IMR-90 (cell line): ENCODE results near the gene DRAXIN. TPM values are rescaled to one million over a fixed set of nuclear protein-coding genes. Genes with fewer than 3 reads are reported as not detected.

Experiments
- ATAC-seq: fragments of 200-7000 bp; cut with Tn5 transposase; 2 replicates; pipeline ENCODE4 v1.9.1; 2020; ENCODE audit warnings: low read depth, mild to moderate bottlenecking, moderate library complexity
- BruUV-seq: library from RNA; stranded (reverse); fragments of 400-500 nt; replicated peaks from 2 replicates; lab custom pipeline; 2021; lab: Mats Ljungman, UMichigan
- CTCF ChIA-PET: fragments of 300-600 bp; formaldehyde crosslinking; extraction: SDS; loops from one replicate; lab custom pipeline; 2021; ENCODE audit warnings: antibody characterized with exemption; lab: Yijun Ruan, JAX
- POLR2A ChIA-PET: fragments of 300-600 bp; sonication (Branson Sonifier 250); formaldehyde crosslinking; loops from one replicate; lab custom pipeline; 2022; ENCODE audit warnings: antibody characterized with exemption; ENCODE audit not compliant: unreplicated experiment; lab: Charles Lee
- DNase-seq: peaks from one replicate; pipeline ENCODE4 v3.0.0; 2013
- H2AFZ ChIP-seq: replicated peaks from 2 replicates; pipeline ENCODE3; 2013; ENCODE audit warnings: low read length, mild to moderate bottlenecking; ENCODE audit not compliant: poor library complexity
- H2AK5ac ChIP-seq: 2 replicates; pipeline ENCODE4 v1.6.1; 2013; ENCODE audit warnings: low read depth, low read length, inconsistent platforms
- H2AK9ac ChIP-seq: replicated peaks from 2 replicates; pipeline ENCODE3; 2013; ENCODE audit warnings: mild to moderate bottlenecking, low read depth, low read length, moderate library complexity; ENCODE audit not compliant: poor library complexity
- H2BK120ac ChIP-seq: 2 replicates; pipeline ENCODE4 v1.6.1; 2013; ENCODE audit warnings: low read depth, low read length, inconsistent platforms
- H2BK15ac ChIP-seq: 3 replicates; pipeline ENCODE4 v1.6.1; 2013; ENCODE audit warnings: low read depth, low read length, inconsistent platforms
- H2BK20ac ChIP-seq: 2 replicates; pipeline ENCODE4 v1.6.1; 2013; ENCODE audit warnings: low read depth, mild to moderate bottlenecking, inconsistent platforms, low read length, moderate library complexity
- H2BK5ac ChIP-seq: 2 replicates; pipeline ENCODE4 v1.6.1; 2013; ENCODE audit warnings: mild to moderate bottlenecking, low read depth, low read length, inconsistent platforms; ENCODE audit not compliant: poor library complexity, severe bottlenecking
- H3K14ac ChIP-seq: replicated peaks from 2 replicates; pipeline ENCODE4 v1.6.1; 2013; ENCODE audit warnings: low read depth, low read length, inconsistent platforms
- H3K18ac ChIP-seq: 2 replicates; pipeline ENCODE4 v1.6.1; 2013; ENCODE audit warnings: low read depth, low read length, control low read depth
- H3K23ac ChIP-seq: 2 replicates; pipeline ENCODE4 v1.6.1; 2013; ENCODE audit warnings: low read depth, low read length, inconsistent platforms
- H3K27ac ChIP-seq: 2 replicates; pipeline ENCODE4 v1.5.1; 2013; ENCODE audit warnings: mild to moderate bottlenecking, control low read depth, low read length; ENCODE audit not compliant: insufficient read depth
- H3K27me3 ChIP-seq: 2 replicates; pipeline ENCODE4 v1.6.1; 2013; ENCODE audit warnings: low read length; ENCODE audit not compliant: control insufficient read depth, insufficient read depth
- H3K36me3 ChIP-seq: 2 replicates; pipeline ENCODE4 v1.6.1; 2013; ENCODE audit warnings: low read length, mixed read lengths; ENCODE audit not compliant: control insufficient read depth, insufficient read depth
- H3K4ac ChIP-seq: 2 replicates; pipeline ENCODE4 v1.6.1; 2013; ENCODE audit warnings: low read depth, low read length, inconsistent platforms
- H3K4me1 ChIP-seq: 2 replicates; pipeline ENCODE4 v1.6.1; 2013; ENCODE audit warnings: low read length, mixed read lengths; ENCODE audit not compliant: control insufficient read depth, insufficient read depth
- H3K4me2 ChIP-seq: 2 replicates; pipeline ENCODE4 v1.6.1; 2013; ENCODE audit warnings: low read depth, mild to moderate bottlenecking, control low read depth, low read length, moderate library complexity
- H3K4me3 ChIP-seq: 2 replicates; pipeline ENCODE4 v1.5.1; 2013; ENCODE audit warnings: low read depth, mild to moderate bottlenecking, control low read depth, low read length, moderate library complexity; ENCODE audit not compliant: insufficient read depth
- H3K56ac ChIP-seq: 2 replicates; pipeline ENCODE4 v1.6.1; 2013; ENCODE audit warnings: low read length, inconsistent platforms; ENCODE audit not compliant: insufficient read depth; ENCODE audit errors: extremely low read depth
- H3K79me1 ChIP-seq, 2 experiments: 2 replicates each; pipeline ENCODE4 v1.6.1; 2013; ENCODE audit warnings: low read length in 2 of 2, inconsistent platforms in 1 of 2, low read depth in 1 of 2
- H3K9ac ChIP-seq: 2 replicates; pipeline ENCODE4 v1.6.1; 2013; ENCODE audit warnings: low read depth, low read length, control low read depth
- H3K9me1 ChIP-seq: 2 replicates; pipeline ENCODE4 v1.6.1; 2013; ENCODE audit warnings: low read length, inconsistent platforms; ENCODE audit not compliant: insufficient read depth
- H3K9me3 ChIP-seq: 2 replicates; pipeline ENCODE4 v1.6.1; 2013; ENCODE audit warnings: low read length; ENCODE audit not compliant: control insufficient read depth, insufficient read depth
- H4K20me1 ChIP-seq: 2 replicates; pipeline ENCODE4 v1.6.1; 2013; ENCODE audit warnings: low read length, inconsistent platforms; ENCODE audit not compliant: insufficient read depth
- H4K5ac ChIP-seq: 2 replicates; pipeline ENCODE4 v1.6.1; 2013; ENCODE audit warnings: mild to moderate bottlenecking, low read depth, low read length, control low read depth
- H4K8ac ChIP-seq, 2 experiments: 2 replicates each; pipeline ENCODE4 v1.6.1; 2013; ENCODE audit warnings: low read depth in 2 of 2, low read length in 2 of 2, control low read depth in 1 of 2, inconsistent platforms in 1 of 2
- H4K91ac ChIP-seq: 2 replicates; pipeline ENCODE4 v1.6.1; 2013; ENCODE audit warnings: low read depth, low read length, inconsistent platforms; ENCODE audit not compliant: insufficient read depth
- BHLHE40 ChIP-seq: fragments of 150-350 bp; IDR thresholded peaks from 2 replicates; pipeline ENCODE4 v1.6.1; 2016; ENCODE audit warnings: mild to moderate bottlenecking, low read depth, low read length
- CEBPB ChIP-seq: IDR thresholded peaks from 2 replicates; pipeline ENCODE4 v1.6.1; 2012; ENCODE audit warnings: low read depth, low read length, improper control_type of control experiment
- FOS ChIP-seq: fragments of 150-350 bp; IDR thresholded peaks from 2 replicates; pipeline ENCODE4 v1.6.1; 2016; ENCODE audit warnings: low read depth, low read length
- MAFK ChIP-seq: IDR thresholded peaks from 2 replicates; pipeline ENCODE4 v1.6.1; 2012; ENCODE audit warnings: low read depth, low read length, improper control_type of control experiment
- MXI1 ChIP-seq: IDR thresholded peaks from 2 replicates; pipeline ENCODE4 v1.6.1; 2012; ENCODE audit warnings: low read depth, mild to moderate bottlenecking, low read length, moderate library complexity, borderline replicate concordance
- POLR2A ChIP-seq: IDR thresholded peaks from 2 replicates; pipeline ENCODE4 v1.6.1; 2012; ENCODE audit warnings: mild to moderate bottlenecking, low read depth, low read length
- RCOR1 ChIP-seq: IDR thresholded peaks from 2 replicates; pipeline ENCODE4 v1.6.1; 2012; ENCODE audit warnings: mild to moderate bottlenecking, low read length, improper control_type of control experiment; ENCODE audit not compliant: insufficient replicate concordance
- SMC3 ChIP-seq: fragments of 150-350 bp; IDR thresholded peaks from 2 replicates; pipeline ENCODE4 v1.6.1; 2016; ENCODE audit warnings: low read depth, mild to moderate bottlenecking, antibody characterized with exemption, low read length, moderate library complexity
- WGBS, 2 experiments: methylation state at CpG; one replicate each; pipeline versions ENCODE4 v1.1.5 to v1.1.7; 2013; ENCODE audit warnings: missing lambda C conversion rate in 2 of 2; ENCODE audit not compliant: insufficient read length in 1 of 2; ENCODE audit errors: extremely low coverage in 2 of 2; 5-methylcytosine and 5-hydroxymethylcytosine counted together
- dilution Hi-C: fragments of 300-500 bp; cut with HindIII; formaldehyde crosslinking; loops from one replicate; pipeline ENCODE4 v1.14.3; 2018; ENCODE audit warnings: low sequenced_read_pairs; ENCODE audit not compliant: unreplicated experiment
- in situ Hi-C: fragments of 300-500 bp; cut with MboI; formaldehyde crosslinking; loops from 3 replicates; pipeline ENCODE4 v1.14.3; 2019; ENCODE audit warnings: low sequenced_read_pairs, inconsistent platforms, mixed read lengths
- intact Hi-C: fragments of 100-400 bp; cut with micrococcal nuclease; formaldehyde crosslinking; loops from 2 replicates; pipeline ENCODE4 v1.10.0; 2022
- polyA plus RNA-seq, 3 experiments: library from polyadenylated mRNA; depleted of rRNA; stranded (reverse); fragments of >200 nt; gene quantifications; 2 replicates each; pipeline ENCODE4 v1.2.3, GENCODE V29; 2012; ENCODE audit warnings: low replicate concordance in 1 of 3
- total RNA-seq: library from RNA; depleted of rRNA; stranded (reverse); fragments of >200 nt; gene quantifications from 2 replicates; pipeline ENCODE4 v1.2.3, GENCODE V29; 2012
- TF ChIP-seq, protein P1 (sequence below): conservative IDR thresholded peaks from 2 replicates; pipeline ENCODE4 v1.5.1; 2012; ENCODE audit warnings: mild to moderate bottlenecking, low read depth, low read length, improper control_type of control experiment

DRAXIN gene
- total and polyA plus RNA-seq, 2 of the 4 experiments (the other 2 are of a cell fraction), result under 0.01 to 0.02 TPM

DNA sequence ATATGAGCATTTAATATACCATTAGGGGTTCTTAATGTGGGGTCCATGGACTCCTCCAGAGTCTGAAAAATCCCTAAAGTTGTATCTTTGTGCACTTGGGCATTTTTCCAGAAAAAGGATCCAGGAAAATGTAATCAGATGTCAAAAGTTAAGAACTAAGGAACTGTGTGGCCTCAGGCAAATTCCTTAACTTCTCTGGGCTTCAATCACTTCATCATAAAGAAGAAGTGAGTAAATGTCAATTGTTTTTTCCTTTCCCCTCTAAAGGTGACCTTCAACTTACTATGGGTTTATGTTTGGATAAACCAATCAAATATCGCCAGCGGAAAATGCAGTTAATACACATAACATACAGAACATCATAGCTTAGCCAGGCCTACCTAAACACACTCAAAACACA lies 13.1 kb upstream of the DRAXIN start:
- H2BK120ac ChIP-seq, result no peak overlapping the region
- no peak overlapping the region for H3K56ac ChIP-seq
- no TSS peak for BruUV-seq
- H3K4ac ChIP-seq, result no peak overlapping the region
- H3K9me3 ChIP-seq, result no peaks in the 10 kb centered on the region
- CTCF ChIA-PET, result no interaction called here
- no peak overlapping the region for H2BK20ac ChIP-seq
- no peak overlapping the region for H2BK5ac ChIP-seq
- H3K27ac ChIP-seq, result no peak overlapping the region
- no peak overlapping the region for H3K4me3 ChIP-seq
- 0 out of 2 replicates have a peak, but pooled peaks cover 2% of the 10 kb centered on the region for H3K9me1 ChIP-seq
- no peaks in the 10 kb centered on the region for H3K27me3 ChIP-seq
- H2AK5ac ChIP-seq, result no peak overlapping the region
- in situ Hi-C loops, result no loop called here
- POLR2A ChIA-PET, result no interaction called here
- no peak overlapping the region for H4K8ac ChIP-seq
- no peak overlapping the region for H3K18ac ChIP-seq
- H3K36me3 ChIP-seq, result peaks cover 34% of the 10 kb centered on the region
- H3K9ac ChIP-seq, result no peak overlapping the region
- no CpG with 5 or more reads among the region's 2 CpGs for WGBS, 2 experiments
- H2BK15ac ChIP-seq, result no peak overlapping the region
- ATAC-seq, result no peak
- DNase-seq, result no peak
- TF ChIP-seq RCOR1 (no peak), CEBPB (no peak), POLR2A (no peak), FOS (no peak), SMC3 (no peak), MXI1 (no peak), MAFK (no peak), BHLHE40 (no peak)
- TF ChIP-seq, protein P1, sequence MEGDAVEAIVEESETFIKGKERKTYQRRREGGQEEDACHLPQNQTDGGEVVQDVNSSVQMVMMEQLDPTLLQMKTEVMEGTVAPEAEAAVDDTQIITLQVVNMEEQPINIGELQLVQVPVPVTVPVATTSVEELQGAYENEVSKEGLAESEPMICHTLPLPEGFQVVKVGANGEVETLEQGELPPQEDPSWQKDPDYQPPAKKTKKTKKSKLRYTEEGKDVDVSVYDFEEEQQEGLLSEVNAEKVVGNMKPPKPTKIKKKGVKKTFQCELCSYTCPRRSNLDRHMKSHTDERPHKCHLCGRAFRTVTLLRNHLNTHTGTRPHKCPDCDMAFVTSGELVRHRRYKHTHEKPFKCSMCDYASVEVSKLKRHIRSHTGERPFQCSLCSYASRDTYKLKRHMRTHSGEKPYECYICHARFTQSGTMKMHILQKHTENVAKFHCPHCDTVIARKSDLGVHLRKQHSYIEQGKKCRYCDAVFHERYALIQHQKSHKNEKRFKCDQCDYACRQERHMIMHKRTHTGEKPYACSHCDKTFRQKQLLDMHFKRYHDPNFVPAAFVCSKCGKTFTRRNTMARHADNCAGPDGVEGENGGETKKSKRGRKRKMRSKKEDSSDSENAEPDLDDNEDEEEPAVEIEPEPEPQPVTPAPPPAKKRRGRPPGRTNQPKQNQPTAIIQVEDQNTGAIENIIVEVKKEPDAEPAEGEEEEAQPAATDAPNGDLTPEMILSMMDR, result no peak
- no peaks in the 10 kb centered on the region for H4K20me1 ChIP-seq
- dilution Hi-C loops, result no loop called here
- no peak overlapping the region for H3K4me2 ChIP-seq
- no peak overlapping the region for H2AK9ac ChIP-seq
- no peak overlapping the region for H4K5ac ChIP-seq
- H3K4me1 ChIP-seq, result peaks cover 3% of the 10 kb centered on the region
- no peak overlapping the region for H4K91ac ChIP-seq
- no peak overlapping the region for H3K14ac ChIP-seq
- no peak overlapping the region for H2AFZ ChIP-seq
- H3K23ac ChIP-seq, result no peak overlapping the region
- peaks cover 7 to 17% of the 10 kb centered on the region in 2 experiments; a peak in 3 of 4 replicates for H3K79me1 ChIP-seq
- intact Hi-C loops, result no loop called here
